Panc1 (cell line): ENCODE data around the gene SRRT. TPM values are rescaled to one million over a fixed set of nuclear protein-coding genes. Genes with fewer than 3 reads are reported as not detected.
A peak's percentile ranks its signal among the peaks of the same experiment; 100 is the strongest.

Experiments
- ATAC-seq: fragments of 200-7000 bp; cut with Tn5 transposase; 2 replicates; pipeline ENCODE4 v1.9.1; 2020; ENCODE audit warnings: mild to moderate bottlenecking, moderate library complexity
- BruUV-seq: library from RNA; stranded (reverse); fragments of 400-500 nt; replicated peaks from 2 replicates; lab custom pipeline; 2021; lab: Mats Ljungman, UMichigan
- CTCF ChIA-PET: fragments of 300-600 bp; sonication (Branson Sonifier 250); formaldehyde crosslinking; loops from one replicate; lab custom pipeline; 2022; ENCODE audit warnings: antibody characterized with exemption; lab: Charles Lee
- POLR2A ChIA-PET: fragments of 300-600 bp; sonication (Branson Sonifier 250); formaldehyde crosslinking; loops from one replicate; lab custom pipeline; 2022; ENCODE audit warnings: antibody characterized with exemption; lab: Charles Lee
- DNase-seq: peaks from one replicate; pipeline ENCODE4 v3.0.0-alpha.2; 2010; ENCODE audit warnings: low read depth, low spot score
- H3K27ac ChIP-seq: 2 replicates; pipeline ENCODE4 v1.5.1; 2011; ENCODE audit warnings: mild to moderate bottlenecking, low read length, inconsistent platforms
- H3K27me3 ChIP-seq: fragments of 200-500 bp; sonication (Bioruptor generic); 2 replicates; pipeline ENCODE4 v1.6.0; 2014; ENCODE audit warnings: low read length, inconsistent platforms; ENCODE audit not compliant: control insufficient read depth, insufficient read depth
- H3K36me3 ChIP-seq: fragments of 200-500 bp; sonication (Bioruptor generic); 2 replicates; pipeline ENCODE4 v1.5.1; 2014; ENCODE audit warnings: inconsistent platforms, mild to moderate bottlenecking, low read length, moderate library complexity; ENCODE audit not compliant: control insufficient read depth, insufficient read depth
- H3K4me1 ChIP-seq: 2 replicates; pipeline ENCODE4 v1.5.1; 2011; ENCODE audit warnings: inconsistent platforms, mild to moderate bottlenecking, low read length, moderate library complexity; ENCODE audit not compliant: control insufficient read depth, insufficient read depth
- H3K4me3 ChIP-seq, 2 experiments: 2 replicates each; pipeline ENCODE4 v1.5.1; 2011 to 2012; ENCODE audit warnings: low read depth in 2 of 2, low read length in 2 of 2, mild to moderate bottlenecking in 2 of 2, inconsistent platforms in 1 of 2, moderate library complexity in 1 of 2
- H3K9me3 ChIP-seq: fragments of 200-500 bp; sonication (Bioruptor generic); 2 replicates; pipeline ENCODE4 v1.5.1; 2014; ENCODE audit warnings: low read depth, mild to moderate bottlenecking, inconsistent platforms, low read length, moderate library complexity; ENCODE audit not compliant: control insufficient read depth, insufficient read depth
- CTCF ChIP-seq: fragments of 450-650 bp; IDR thresholded peaks from 2 replicates; pipeline ENCODE4 v1.5.1; 2017; ENCODE audit warnings: mild to moderate bottlenecking
- POLR2AphosphoS5 ChIP-seq: IDR thresholded peaks from 2 replicates; pipeline ENCODE4 v1.6.1; 2012; ENCODE audit warnings: mild to moderate bottlenecking, low read depth, low read length, moderate library complexity
- REST ChIP-seq, 2 experiments: IDR thresholded peaks; 2 replicates each; pipeline ENCODE4 v1.6.1; 2011 to 2012; ENCODE audit warnings: low read depth in 2 of 2, control low read depth in 1 of 2, low read length in 1 of 2, mild to moderate bottlenecking in 1 of 2, moderate library complexity in 1 of 2; ENCODE audit not compliant: insufficient read depth in 1 of 2
- SIN3A ChIP-seq: IDR thresholded peaks from 2 replicates; pipeline ENCODE4 v1.6.1; 2012; ENCODE audit warnings: low read depth, mild to moderate bottlenecking, low read length, moderate library complexity, borderline replicate concordance; ENCODE audit not compliant: insufficient read depth
- TCF7L2 ChIP-seq: IDR thresholded peaks from 2 replicates; pipeline ENCODE4 v1.6.1; 2011; ENCODE audit warnings: mild to moderate bottlenecking, low read depth, low read length, inconsistent platforms
- in situ Hi-C: cut with HindIII; loops from 2 replicates; pipeline ENCODE4 v1.10.0; 2016; ENCODE audit warnings: low sequenced_read_pairs, low pct_unique_long_range_greater_than_20kb
- intact Hi-C: fragments of 100-400 bp; cut with micrococcal nuclease; formaldehyde crosslinking; loops from one replicate; pipeline ENCODE4 v1.10.0; 2022; ENCODE audit not compliant: unreplicated experiment
- total RNA-seq: library from RNA; stranded (reverse); gene quantifications from one replicate; pipeline ENCODE4 v1.2.1, GENCODE V29; 2021; ENCODE audit not compliant: unreplicated experiment

SRRT gene
- total RNA-seq, 1 experiment from 2014 or later, result 248 TPM

- no peak for ATAC-seq
- in situ Hi-C loops, result loop anchor here (25.0 kb wide), 1 partner anchor 120 kb away; the partner anchor contains the start of genes EPO and POP7
- CTCF ChIA-PET, result interaction anchor here (0.6 to 0.8 kb wide), 2 partner anchors 82 to 294 kb away, joined by 4 to 5 read pairs; no protein-coding TSS in a partner anchor
- no peak for DNase-seq
- Histone ChIP-seq H3K4me1 (peaks cover 18% of the 10 kb centered on the region), H3K36me3 (no peaks in the 10 kb centered on the region), H3K27me3 (no peaks in the 10 kb centered on the region), H3K9me3 (no peaks in the 10 kb centered on the region), H3K27ac (no peak overlapping the region), H3K4me3 (no peak overlapping the region)
- POLR2A ChIA-PET, result interaction anchor here (0.7 kb wide), 1 partner anchor 17 kb away, joined by 3 read pairs; no protein-coding TSS in a partner anchor
- intact Hi-C loops, result no loop called here
- TF ChIP-seq TCF7L2 (no peak), SIN3A (no peak)
- no TSS peak for BruUV-seq
These were observed 42.6 kb upstream of the SRRT start for GRCh38 chr7:100832281-100832633.

GRCh38 chr7:100835903-100836811, 38.7 kb upstream of the SRRT start:
- intact Hi-C loops, result no loop called here
- peaks cover 10% of the 10 kb centered on the region for H3K4me1 ChIP-seq
- ChIA-PET CTCF (interaction anchor here (0.6 kb wide), 1 partner anchor 146 kb away, joined by 3 read pairs; no protein-coding TSS in a partner anchor), POLR2A (interaction anchor here (0.6 to 1.2 kb wide), 3 partner anchors 9 to 35 kb away, joined by 3 to 5 read pairs (median 4); partner anchors contain the start of gene EPHB4)
- H3K27me3 ChIP-seq, result no peaks in the 10 kb centered on the region
- no peak for DNase-seq
- peak overlapping the region; percentile 46; the same call in 1 of the 2 replicates for H3K27ac ChIP-seq
- no peak for TF ChIP-seq POLR2AphosphoS5
- TF ChIP-seq TCF7L2, result no peak
- TF ChIP-seq SIN3A, result no peak
- TF ChIP-seq REST (IDR thresholded peaks at IDR 0.05; ENCODE audit: insufficient read depth in 1 of 2, low read depth in 2 of 2, low read length in 1 of 2), result no peak
- no peak for TF ChIP-seq CTCF
- peak; percentile 66 for ATAC-seq
- no TSS peak for BruUV-seq
- in situ Hi-C loops, result loop anchor here (25.0 kb wide), 1 partner anchor 124 kb away; the partner anchor contains the start of genes EPO and POP7
- no peaks in the 10 kb centered on the region for H3K9me3 ChIP-seq
- H3K4me3 ChIP-seq, result no peak overlapping the region
- H3K36me3 ChIP-seq, result no peaks in the 10 kb centered on the region
